AG04450 (cell line): ENCODE data around the gene DHRS1. TPM values are rescaled to one million over a fixed set of nuclear protein-coding genes. Genes with fewer than 3 reads are reported as not detected.

ENCODE experiments used
- CTCF ChIA-PET: fragments of 300-600, 350-600 bp; formaldehyde crosslinking; extraction: SDS; loops from one replicate; lab custom pipeline; 2022; ENCODE audit warnings: antibody characterized with exemption, inconsistent platforms; lab: Charles Lee
- POLR2A ChIA-PET: fragments of 350-600 bp; formaldehyde crosslinking; extraction: SDS; loops from one replicate; lab custom pipeline; 2021; ENCODE audit warnings: antibody characterized with exemption, inconsistent platforms; lab: Yijun Ruan, JAX
- DNase-seq: peaks from one replicate; pipeline ENCODE4 v3.0.0-alpha.2; 2011; ENCODE audit warnings: low read depth, low spot score
- H3K27ac ChIP-seq: one replicate; pipeline ENCODE4 v1.5.1; 2012; ENCODE audit warnings: low read depth, low read length, control low read depth
- H3K27me3 ChIP-seq: one replicate; pipeline ENCODE4 v1.6.0; 2012; ENCODE audit warnings: low read length; ENCODE audit not compliant: control insufficient read depth, insufficient read depth
- H3K4me3 ChIP-seq: 2 replicates; pipeline ENCODE4 v1.5.1; 2011; ENCODE audit warnings: mild to moderate bottlenecking, low read depth, low read length, control low read depth
- H3K9me3 ChIP-seq: 2 replicates; pipeline ENCODE4 v1.5.1; 2012; ENCODE audit warnings: low read length; ENCODE audit not compliant: control insufficient read depth, insufficient read depth
- polyA plus RNA-seq: library from polyadenylated mRNA; depleted of rRNA; stranded (reverse); fragments of >200 nt; gene quantifications from 2 replicates; pipeline ENCODE4 v1.2.3, GENCODE V29; 2011
- TF ChIP-seq, protein P1 (sequence below): IDR thresholded peaks from 2 replicates; pipeline ENCODE4 v1.5.1; 2011; ENCODE audit warnings: low read depth, low read length, control low read depth, inconsistent platforms

DHRS1 gene
- polyA plus RNA-seq, 1 experiment = 33.8 TPM

DNA sequence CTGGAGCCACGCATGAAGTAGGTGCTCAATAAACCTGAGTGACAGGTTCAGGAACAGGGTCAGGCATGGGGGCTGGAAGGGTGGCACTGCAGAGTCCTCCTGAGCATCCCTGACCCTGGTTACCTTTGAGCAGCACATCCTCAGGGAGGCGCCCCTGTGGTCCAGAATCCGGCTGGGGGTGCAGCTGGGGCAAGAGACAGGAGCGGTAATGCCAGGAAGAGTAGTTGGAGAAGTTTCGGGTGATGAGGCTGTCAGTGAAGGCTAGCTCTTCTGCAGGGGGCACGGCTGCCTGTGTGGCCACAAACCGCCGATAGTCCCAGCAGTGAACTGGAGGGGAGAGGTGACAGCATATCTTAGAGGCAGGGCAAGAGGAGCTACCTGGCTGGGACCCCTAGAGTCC lies 30.2 kb downstream of the DHRS1 start:
- TF ChIP-seq, protein P1, sequence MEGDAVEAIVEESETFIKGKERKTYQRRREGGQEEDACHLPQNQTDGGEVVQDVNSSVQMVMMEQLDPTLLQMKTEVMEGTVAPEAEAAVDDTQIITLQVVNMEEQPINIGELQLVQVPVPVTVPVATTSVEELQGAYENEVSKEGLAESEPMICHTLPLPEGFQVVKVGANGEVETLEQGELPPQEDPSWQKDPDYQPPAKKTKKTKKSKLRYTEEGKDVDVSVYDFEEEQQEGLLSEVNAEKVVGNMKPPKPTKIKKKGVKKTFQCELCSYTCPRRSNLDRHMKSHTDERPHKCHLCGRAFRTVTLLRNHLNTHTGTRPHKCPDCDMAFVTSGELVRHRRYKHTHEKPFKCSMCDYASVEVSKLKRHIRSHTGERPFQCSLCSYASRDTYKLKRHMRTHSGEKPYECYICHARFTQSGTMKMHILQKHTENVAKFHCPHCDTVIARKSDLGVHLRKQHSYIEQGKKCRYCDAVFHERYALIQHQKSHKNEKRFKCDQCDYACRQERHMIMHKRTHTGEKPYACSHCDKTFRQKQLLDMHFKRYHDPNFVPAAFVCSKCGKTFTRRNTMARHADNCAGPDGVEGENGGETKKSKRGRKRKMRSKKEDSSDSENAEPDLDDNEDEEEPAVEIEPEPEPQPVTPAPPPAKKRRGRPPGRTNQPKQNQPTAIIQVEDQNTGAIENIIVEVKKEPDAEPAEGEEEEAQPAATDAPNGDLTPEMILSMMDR = no peak
- CTCF ChIA-PET = interaction anchor here (0.8 to 3.0 kb wide), 5 partner anchors 17 to 179 kb away, joined by 3 to 17 read pairs (median 4); partner anchors contain the start of gene TINF2
- H3K27me3 ChIP-seq = no peaks in the 10 kb centered on the region
- no peak overlapping the region for H3K27ac ChIP-seq
- DNase-seq = no peak
- no peak overlapping the region for H3K4me3 ChIP-seq
- POLR2A ChIA-PET = interaction anchor here (3.6 kb wide), 1 partner anchor 27 kb away, joined by 50 read pairs; the partner anchor contains the start of gene TINF2
- H3K9me3 ChIP-seq = no peaks in the 10 kb centered on the region

DNA sequence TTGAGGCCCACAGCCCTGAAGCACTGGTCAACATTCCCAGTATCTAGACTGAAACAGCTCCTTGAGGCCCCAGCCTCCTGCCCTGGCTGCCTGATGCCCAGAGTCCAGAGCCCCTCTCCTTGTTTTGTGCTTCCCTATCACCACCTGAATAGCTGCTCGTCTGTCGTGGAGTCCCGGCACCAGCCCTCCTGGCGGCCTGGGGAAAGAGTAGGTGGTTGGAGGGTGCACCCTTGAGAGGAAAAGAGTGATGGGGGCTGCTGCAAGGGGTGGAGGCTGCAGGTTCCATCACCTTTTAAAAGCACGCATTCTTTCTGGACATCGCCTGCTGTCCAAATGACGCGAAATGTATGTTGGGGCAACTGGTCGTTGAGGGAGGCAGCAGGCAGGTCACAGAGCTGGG lies 31.4 kb downstream of the DHRS1 start:
- POLR2A ChIA-PET = interaction anchor here (3.6 kb wide), 1 partner anchor 26 kb away, joined by 50 read pairs; the partner anchor contains the start of gene TINF2
- DNase-seq = no peak
- Histone ChIP-seq H3K4me3 (no peak overlapping the region), H3K27ac (no peak overlapping the region), H3K9me3 (no peaks in the 10 kb centered on the region), H3K27me3 (no peaks in the 10 kb centered on the region)
- TF ChIP-seq, protein P1 = no peak
- CTCF ChIA-PET = interaction anchor here (2.1 kb wide), 1 partner anchor 178 kb away, joined by 4 read pairs; no protein-coding TSS in a partner anchor

DNA sequence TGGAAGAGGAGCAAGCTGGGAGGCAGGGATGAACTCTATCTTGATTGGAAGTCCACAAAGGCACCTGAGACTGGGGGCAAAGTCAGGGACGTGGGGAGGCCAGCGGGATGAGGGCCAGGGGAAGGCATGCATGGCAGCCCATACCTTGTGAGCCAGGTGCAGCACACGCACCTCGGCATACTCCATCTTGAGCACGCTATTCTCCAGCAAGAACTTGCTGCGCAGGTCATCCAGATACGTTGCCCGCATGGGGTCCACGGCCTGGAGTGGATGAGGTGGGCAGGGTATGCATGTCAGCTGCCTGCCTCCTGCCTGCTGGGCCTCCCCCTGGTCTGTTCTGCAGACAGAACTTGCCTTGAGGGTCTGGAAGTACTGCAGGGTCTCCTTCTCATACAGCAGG lies 32.1 kb downstream of the DHRS1 start:
- no peak for DNase-seq
- ChIA-PET CTCF (interaction anchor here (2.1 kb wide), 1 partner anchor 177 kb away, joined by 4 read pairs; no protein-coding TSS in a partner anchor), POLR2A (no interaction called here)
- Histone ChIP-seq H3K9me3 (no peaks in the 10 kb centered on the region), H3K4me3 (no peak overlapping the region), H3K27ac (no peak overlapping the region), H3K27me3 (no peaks in the 10 kb centered on the region)
- TF ChIP-seq, protein P1 = no peak

DNA sequence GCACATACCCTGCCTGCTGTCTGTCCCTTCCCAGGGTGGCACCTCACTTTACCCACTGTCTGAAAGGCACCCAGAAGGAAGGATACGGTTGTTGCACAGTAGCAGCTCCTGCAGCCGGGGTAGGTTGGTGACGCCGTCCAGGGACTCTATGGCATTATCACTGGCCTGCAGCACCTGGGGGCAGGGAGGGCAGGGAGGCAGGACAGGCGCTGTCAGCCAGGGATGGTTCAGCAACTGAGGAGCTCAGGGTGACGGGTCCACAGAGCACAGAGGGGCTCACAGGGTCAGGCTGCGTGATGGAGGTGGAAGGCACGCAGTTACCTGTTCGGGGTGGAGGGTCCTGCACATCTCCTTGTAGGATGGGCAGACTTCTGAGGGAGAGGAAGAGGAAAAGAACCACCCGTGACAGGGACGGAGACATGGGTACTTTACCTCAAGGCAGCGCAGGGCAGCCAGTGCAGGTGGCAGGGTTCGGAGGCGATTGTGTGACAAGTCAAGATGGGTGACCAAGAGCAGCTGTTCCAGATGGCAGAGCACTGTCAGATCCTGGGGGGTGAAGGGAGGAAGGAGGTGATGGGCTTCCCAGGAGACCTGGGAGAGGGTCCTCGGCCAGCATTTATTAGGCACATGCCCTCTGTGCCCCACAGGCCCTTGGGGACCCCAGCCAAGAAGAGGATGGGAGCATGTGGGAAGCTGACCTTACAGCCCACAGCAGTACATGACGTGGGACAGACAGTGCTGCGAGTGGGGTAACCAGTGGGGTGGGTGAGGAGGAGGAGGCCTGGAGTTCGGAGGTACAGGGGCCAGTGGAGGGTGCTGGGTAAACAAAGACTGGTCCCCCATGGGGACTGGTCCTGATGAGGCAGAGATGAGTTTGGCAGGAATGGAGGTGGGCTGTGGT lies 33.0 kb downstream of the DHRS1 start:
- Histone ChIP-seq H3K4me3 (no peak overlapping the region), H3K9me3 (no peaks in the 10 kb centered on the region), H3K27me3 (no peaks in the 10 kb centered on the region), H3K27ac (no peak overlapping the region)
- ChIA-PET CTCF (no interaction called here), POLR2A (no interaction called here)
- TF ChIP-seq, protein P1 = no peak
- no peak for DNase-seq

DNA sequence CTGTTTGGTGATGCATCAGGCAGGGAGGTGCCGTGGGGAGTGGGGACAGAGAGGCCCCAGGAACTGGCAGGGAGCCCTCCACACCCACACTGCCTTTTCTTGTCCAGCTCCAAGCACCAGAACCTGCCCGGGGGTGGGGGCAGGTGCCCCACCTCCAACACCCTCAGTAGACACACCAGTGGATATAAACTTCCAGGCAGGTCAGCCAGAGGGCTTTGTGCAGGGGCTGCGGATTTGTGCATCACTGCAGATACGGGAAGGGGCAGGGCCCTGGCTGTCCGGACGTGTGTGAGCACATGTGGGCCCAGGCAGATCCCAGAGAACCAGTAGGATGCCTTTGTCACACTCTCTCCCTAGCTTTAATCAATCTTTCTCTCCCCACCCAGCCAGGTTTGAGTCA lies 35.3 kb downstream of the DHRS1 start:
- Histone ChIP-seq H3K27ac (no peak overlapping the region), H3K27me3 (no peaks in the 10 kb centered on the region), H3K9me3 (no peaks in the 10 kb centered on the region), H3K4me3 (no peak overlapping the region)
- ChIA-PET CTCF (interaction anchor here (0.6 kb wide), 1 partner anchor 28 kb away, joined by 3 read pairs; no protein-coding TSS in a partner anchor), POLR2A (interaction anchor here (0.7 to 1.8 kb wide), 2 partner anchors 22 to 123 kb away, joined by 3 to 4 read pairs; partner anchors contain the start of genes EMC9 and TINF2)
- DNase-seq = no peak
- TF ChIP-seq, protein P1 = no peak
